HepG2 (cell line): Measurements from ENCODE around the gene RPP14. TPM values are rescaled to one million over a fixed set of nuclear protein-coding genes. Genes with fewer than 3 reads are reported as not detected.

Experiments
- ATAC-seq: fragments of 200-7000 bp; cut with Tn5 transposase; 3 replicates; pipeline ENCODE4 v1.9.1; 2020; ENCODE audit warnings: mild to moderate bottlenecking, moderate library complexity
- BruUV-seq: library from RNA; stranded (reverse); fragments of 400-500 nt; replicated peaks from 2 replicates; lab custom pipeline; 2021; lab: Mats Ljungman, UMichigan
- CTCF ChIA-PET: fragments of 300-600 bp; formaldehyde crosslinking; extraction: SDS; loops from one replicate; lab custom pipeline; 2021; ENCODE audit warnings: low total read pairs, inconsistent platforms, low intra/inter-chr PET ratio; lab: Yijun Ruan, JAX
- POLR2A ChIA-PET: fragments of 350-600 bp; sonication (Branson Sonifier 250); formaldehyde crosslinking; loops from one replicate; lab custom pipeline; 2020; ENCODE audit warnings: antibody characterized with exemption, inconsistent platforms; lab: Yijun Ruan, JAX
- DNase-seq: peaks from one replicate; pipeline ENCODE4 v3.0.0-alpha.2; 2015; ENCODE audit warnings: low spot score
- FAIRE-seq: peaks from 3 replicates; lab custom pipeline; 2011; peaks lifted over from hg19 to GRCh38; lab: Jason Lieb, UNC
- H2AFZ ChIP-seq: one replicate; pipeline ENCODE4 v1.6.1; 2011; ENCODE audit warnings: low read length, inconsistent platforms
- H3K27ac ChIP-seq: fragments of 300-600 bp; 3 replicates; pipeline ENCODE4 v1.8.0; 2011; ENCODE audit warnings: mixed run types, mild to moderate bottlenecking, mixed read lengths, low read length, inconsistent platforms; ENCODE audit not compliant: insufficient read depth; ENCODE audit errors: extremely low read length
- H3K27me3 ChIP-seq, 2 experiments: fragments of 200-600 bp in 1 of 2; 2 replicates in 1 of 2; 3 replicates in 1 of 2; pipeline versions ENCODE4 v1.6.0 to v1.8.0; 2011; ENCODE audit warnings: low read length in 2 of 2, mild to moderate bottlenecking in 2 of 2, moderate library complexity in 2 of 2, inconsistent platforms in 1 of 2; ENCODE audit not compliant: insufficient read depth in 2 of 2, control insufficient read depth in 1 of 2
- H3K36me3 ChIP-seq, 2 experiments: fragments of 200-600 bp in 1 of 2; replicated peaks in 1 of 2; 2 replicates in 1 of 2; 3 replicates in 1 of 2; pipeline versions ENCODE4 v1.5.1 to v1.8.0; 2011; ENCODE audit warnings: low read length in 2 of 2, inconsistent platforms in 1 of 2; ENCODE audit not compliant: insufficient read depth in 2 of 2, control insufficient read depth in 1 of 2
- H3K4me1 ChIP-seq: 2 replicates; pipeline ENCODE4 v1.5.1; 2012; ENCODE audit warnings: low read length, inconsistent platforms; ENCODE audit not compliant: insufficient read depth
- H3K4me2 ChIP-seq: 2 replicates; pipeline ENCODE4 v1.6.0; 2011; ENCODE audit warnings: low read depth, low read length, inconsistent platforms
- H3K4me3 ChIP-seq, 3 experiments: fragments of 200-600 bp in 1 of 3; sonication (generic), shearing (Covaris generic) in 1 of 3; replicated peaks in 1 of 3; 2 replicates each; pipeline ENCODE4 v1.5.1; 2011 to 2016; ENCODE audit warnings: low read length in 3 of 3, inconsistent platforms in 2 of 3, low read depth in 2 of 3, mild to moderate bottlenecking in 2 of 3, control low read depth in 1 of 3, mixed read lengths in 1 of 3; ENCODE audit not compliant: insufficient read depth in 1 of 3
- H3K79me2 ChIP-seq: one replicate; pipeline ENCODE4 v1.6.1; 2011; ENCODE audit warnings: low read length, inconsistent platforms; ENCODE audit not compliant: insufficient read depth
- H3K9ac ChIP-seq: 2 replicates; pipeline ENCODE4 v1.6.0; 2011; ENCODE audit warnings: mild to moderate bottlenecking, low read depth, low read length, inconsistent platforms; ENCODE audit not compliant: insufficient read depth
- H3K9me3 ChIP-seq: 2 replicates; pipeline ENCODE4 v1.5.1; 2012; ENCODE audit warnings: mild to moderate bottlenecking, low read length
- H4K20me1 ChIP-seq: 2 replicates; pipeline ENCODE4 v1.6.0; 2011; ENCODE audit warnings: inconsistent platforms, mild to moderate bottlenecking, low read length, moderate library complexity; ENCODE audit not compliant: insufficient read depth
- FLYWCH1 ChIP-seq: sonication (generic); formaldehyde crosslinking; IDR thresholded peaks from 2 replicates; pipeline ENCODE4 v1.8.1; 2023; ENCODE audit warnings: mild to moderate bottlenecking, missing genetic modification reagents
- FOXA1 ChIP-seq, 2 experiments: fragments of 450-650 bp in 1 of 2; sonication (generic) in 1 of 2; formaldehyde crosslinking in 1 of 2; IDR thresholded peaks; 2 replicates each; pipeline versions ENCODE4 v1.4.0 to v1.6.1; 2016 to 2020; ENCODE audit warnings: missing genetic modification reagents in 1 of 2
- FOXK1 ChIP-seq: sonication (generic); formaldehyde crosslinking; IDR thresholded peaks from 2 replicates; pipeline ENCODE4 v1.4.0; 2020; ENCODE audit warnings: low read depth, missing genetic modification reagents, borderline replicate concordance
- GATAD2A ChIP-seq: IDR thresholded peaks from 2 replicates; pipeline ENCODE4 v1.6.1; 2016
- HNRNPH1 ChIP-seq: fragments of 200-400 bp; formaldehyde crosslinking; optimal IDR thresholded peaks from 2 replicates; pipeline ENCODE3; 2017; ENCODE audit warnings: mild to moderate bottlenecking, low read depth, low read length
- HNRNPUL1 ChIP-seq: fragments of 200-400 bp; formaldehyde crosslinking; IDR thresholded peaks from 2 replicates; pipeline ENCODE4 v1.6.1; 2017; ENCODE audit warnings: low read depth, mild to moderate bottlenecking, low read length, moderate library complexity
- SRSF1 ChIP-seq: fragments of 200-400 bp; formaldehyde crosslinking; optimal IDR thresholded peaks from 2 replicates; pipeline ENCODE3; 2017; ENCODE audit warnings: mild to moderate bottlenecking, low read depth, low read length, moderate library complexity
- STAT5B ChIP-seq: sonication (generic); formaldehyde crosslinking; IDR thresholded peaks from 2 replicates; pipeline ENCODE4 v1.4.0; 2020; ENCODE audit warnings: missing genetic modification reagents
- ZBTB46 ChIP-seq: sonication (generic); formaldehyde crosslinking; IDR thresholded peaks from 2 replicates; pipeline ENCODE4 v1.4.0; 2020; ENCODE audit warnings: mild to moderate bottlenecking, missing genetic modification reagents, borderline replicate concordance
- ZFX ChIP-seq: sonication (generic); formaldehyde crosslinking; IDR thresholded peaks from 2 replicates; pipeline ENCODE4 v1.4.0; 2020; ENCODE audit warnings: mild to moderate bottlenecking, low read depth, missing genetic modification reagents, moderate library complexity
- ZNF101 ChIP-seq: sonication (generic); formaldehyde crosslinking; IDR thresholded peaks from 2 replicates; pipeline ENCODE4 v1.4.0; 2020; ENCODE audit warnings: mild to moderate bottlenecking, low read depth, missing genetic modification reagents, borderline replicate concordance
- ZNF296 ChIP-seq: sonication (generic); formaldehyde crosslinking; conservative IDR thresholded peaks from 2 replicates; pipeline ENCODE4 v1.5.0; 2020; ENCODE audit warnings: mild to moderate bottlenecking, missing genetic modification reagents
- ZNF557 ChIP-seq: sonication (generic); formaldehyde crosslinking; IDR thresholded peaks from 2 replicates; pipeline ENCODE4 v1.4.0; 2020; ENCODE audit warnings: missing genetic modification reagents
- ZNF792 ChIP-seq: IDR thresholded peaks from 2 replicates; pipeline ENCODE4 v1.6.1; 2016
- ZNF883 ChIP-seq: sonication (generic); formaldehyde crosslinking; IDR thresholded peaks from 2 replicates; pipeline ENCODE4 v1.5.1; 2020; ENCODE audit warnings: mild to moderate bottlenecking, missing genetic modification reagents; ENCODE audit errors: not compliant biosample characterization
- WGBS: methylation state at CpG from one replicate; pipeline ENCODE4 v1.1.6; 2017; ENCODE audit warnings: low lambda C conversion rate; 5-methylcytosine and 5-hydroxymethylcytosine counted together
- in situ Hi-C: cut with HindIII; loops from 2 replicates; pipeline ENCODE4 v1.10.0; 2017; ENCODE audit warnings: low pct_unique_long_range_greater_than_20kb; ENCODE audit not compliant: extremely low pct_ligation_motif_present
- intact Hi-C: fragments of 100-400 bp; cut with micrococcal nuclease; formaldehyde crosslinking; loops from one replicate; pipeline ENCODE4 v1.10.0; 2022; ENCODE audit not compliant: unreplicated experiment
- polyA plus RNA-seq, 8 experiments: library from polyadenylated mRNA; depleted of rRNA in 3 of 8; stranded (reverse) in 7 of 8; unstranded in 1 of 8; fragments of >200 nt; fragmentation: Illumina TruSeq in 4 of 8; extraction: Trizol in 4 of 8; gene quantifications; 2 replicates each; pipeline versions ENCODE4 v1.2.1 to v1.2.3, GENCODE V29; 2011 to 2016; ENCODE audit warnings: low read depth in 4 of 8, missing spikeins in 1 of 8, mixed read lengths in 1 of 8; ENCODE audit not compliant: insufficient read depth in 1 of 8
- total RNA-seq, 5 experiments: library from RNA; depleted of rRNA; stranded (reverse); fragments of >200 nt; fragmentation: Illumina TruSeq; extraction: Trizol; gene quantifications; 2 replicates each; pipeline ENCODE4 v1.2.3, GENCODE V29; 2016; ENCODE audit warnings: low read depth in 1 of 5
- TF ChIP-seq, protein P1 (sequence below): sonication (generic); formaldehyde crosslinking; IDR thresholded peaks from 2 replicates; pipeline ENCODE4 v1.9.0; 2021; ENCODE audit warnings: mild to moderate bottlenecking, missing genetic modification reagents

Gene RPP14
- total and polyA plus RNA-seq, 2 of the 13 experiments (the other 11 are each of a cell fraction or from before 2014, with no cell fraction given) = 15.4 to 16.2 TPM

GRCh38 chr3:58296269-58296668 is 9.8 kb upstream of the RPP14 start (continued):
- TF ChIP-seq ZBTB46 (CRISPR knock-in tag) (no peak), HNRNPUL1 (no peak), ZNF296 (CRISPR knock-in tag) (no peak), HNRNPH1 (no peak), ZNF557 (CRISPR knock-in tag) (no peak)

DNA sequence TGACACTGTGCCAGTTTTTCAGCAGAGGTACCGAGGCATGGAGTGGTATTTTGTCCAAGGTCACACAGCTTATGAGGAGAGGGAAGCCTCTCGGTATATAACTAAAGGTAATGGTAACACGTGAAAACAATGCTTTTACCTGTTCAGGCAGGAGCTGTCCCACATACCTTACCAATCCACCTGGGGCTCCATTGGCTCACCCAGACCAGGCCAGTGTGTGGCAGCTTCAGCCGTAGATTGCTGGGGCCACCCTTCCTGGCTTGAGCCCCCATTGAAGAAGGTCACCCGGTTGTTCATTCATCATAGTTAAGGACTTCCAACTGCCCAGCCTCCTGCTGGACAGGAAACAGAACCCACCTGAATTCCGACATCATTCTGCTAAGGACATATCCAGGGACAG is 9.2 kb upstream of the RPP14 start:
- CTCF ChIA-PET = no interaction called here
- no peak overlapping the region for H3K4me2 ChIP-seq
- no TSS peak for BruUV-seq
- no peak overlapping the region for H3K9ac ChIP-seq
- ATAC-seq = no peak
- no peaks in the 10 kb centered on the region for H3K79me2 ChIP-seq
- H3K27me3 ChIP-seq = 0 out of 5 replicates have a peak, but pooled peaks cover 0 to 3% of the 10 kb centered on the region in 2 experiments
- H3K36me3 ChIP-seq = no peaks in the 10 kb centered on the region; a peak in 1 of 5 replicates
- 90% methylated on average over 5 of the region's 6 CpGs for WGBS
- intact Hi-C loops = no loop called here
- no peaks in the 10 kb centered on the region for H4K20me1 ChIP-seq
- H3K27ac ChIP-seq = no peak overlapping the region
- H3K4me1 ChIP-seq = peaks cover 21% of the 10 kb centered on the region
- no peak for FAIRE-seq
- H2AFZ ChIP-seq = no peak overlapping the region
- no peaks in the 10 kb centered on the region for H3K9me3 ChIP-seq
- POLR2A ChIA-PET = interaction anchor here (1.1 to 1.3 kb wide), 2 partner anchors 10 to 110 kb away, joined by 3 read pairs; partner anchors contain the start of genes HTD2 and RPP14
- no peak overlapping the region for H3K4me3 ChIP-seq
- in situ Hi-C loops = no loop called here
- DNase-seq = no peak
- TF ChIP-seq STAT5B (CRISPR knock-in tag) (no peak), ZNF883 (CRISPR knock-in tag) (no peak), FOXA1 (IDR thresholded peaks at IDR 0.05) (no peak), FOXA1 (CRISPR knock-in tag; IDR thresholded peaks at IDR 0.05) (no peak), SRSF1 (no peak), FOXK1 (CRISPR knock-in tag) (no peak), ZNF101 (CRISPR knock-in tag) (no peak), FLYWCH1 (CRISPR knock-in tag) (no peak), ZFX (CRISPR knock-in tag) (no peak), GATAD2A (no peak), ZNF792 (CRISPR knock-in tag) (no peak)
- TF ChIP-seq, protein P1, sequence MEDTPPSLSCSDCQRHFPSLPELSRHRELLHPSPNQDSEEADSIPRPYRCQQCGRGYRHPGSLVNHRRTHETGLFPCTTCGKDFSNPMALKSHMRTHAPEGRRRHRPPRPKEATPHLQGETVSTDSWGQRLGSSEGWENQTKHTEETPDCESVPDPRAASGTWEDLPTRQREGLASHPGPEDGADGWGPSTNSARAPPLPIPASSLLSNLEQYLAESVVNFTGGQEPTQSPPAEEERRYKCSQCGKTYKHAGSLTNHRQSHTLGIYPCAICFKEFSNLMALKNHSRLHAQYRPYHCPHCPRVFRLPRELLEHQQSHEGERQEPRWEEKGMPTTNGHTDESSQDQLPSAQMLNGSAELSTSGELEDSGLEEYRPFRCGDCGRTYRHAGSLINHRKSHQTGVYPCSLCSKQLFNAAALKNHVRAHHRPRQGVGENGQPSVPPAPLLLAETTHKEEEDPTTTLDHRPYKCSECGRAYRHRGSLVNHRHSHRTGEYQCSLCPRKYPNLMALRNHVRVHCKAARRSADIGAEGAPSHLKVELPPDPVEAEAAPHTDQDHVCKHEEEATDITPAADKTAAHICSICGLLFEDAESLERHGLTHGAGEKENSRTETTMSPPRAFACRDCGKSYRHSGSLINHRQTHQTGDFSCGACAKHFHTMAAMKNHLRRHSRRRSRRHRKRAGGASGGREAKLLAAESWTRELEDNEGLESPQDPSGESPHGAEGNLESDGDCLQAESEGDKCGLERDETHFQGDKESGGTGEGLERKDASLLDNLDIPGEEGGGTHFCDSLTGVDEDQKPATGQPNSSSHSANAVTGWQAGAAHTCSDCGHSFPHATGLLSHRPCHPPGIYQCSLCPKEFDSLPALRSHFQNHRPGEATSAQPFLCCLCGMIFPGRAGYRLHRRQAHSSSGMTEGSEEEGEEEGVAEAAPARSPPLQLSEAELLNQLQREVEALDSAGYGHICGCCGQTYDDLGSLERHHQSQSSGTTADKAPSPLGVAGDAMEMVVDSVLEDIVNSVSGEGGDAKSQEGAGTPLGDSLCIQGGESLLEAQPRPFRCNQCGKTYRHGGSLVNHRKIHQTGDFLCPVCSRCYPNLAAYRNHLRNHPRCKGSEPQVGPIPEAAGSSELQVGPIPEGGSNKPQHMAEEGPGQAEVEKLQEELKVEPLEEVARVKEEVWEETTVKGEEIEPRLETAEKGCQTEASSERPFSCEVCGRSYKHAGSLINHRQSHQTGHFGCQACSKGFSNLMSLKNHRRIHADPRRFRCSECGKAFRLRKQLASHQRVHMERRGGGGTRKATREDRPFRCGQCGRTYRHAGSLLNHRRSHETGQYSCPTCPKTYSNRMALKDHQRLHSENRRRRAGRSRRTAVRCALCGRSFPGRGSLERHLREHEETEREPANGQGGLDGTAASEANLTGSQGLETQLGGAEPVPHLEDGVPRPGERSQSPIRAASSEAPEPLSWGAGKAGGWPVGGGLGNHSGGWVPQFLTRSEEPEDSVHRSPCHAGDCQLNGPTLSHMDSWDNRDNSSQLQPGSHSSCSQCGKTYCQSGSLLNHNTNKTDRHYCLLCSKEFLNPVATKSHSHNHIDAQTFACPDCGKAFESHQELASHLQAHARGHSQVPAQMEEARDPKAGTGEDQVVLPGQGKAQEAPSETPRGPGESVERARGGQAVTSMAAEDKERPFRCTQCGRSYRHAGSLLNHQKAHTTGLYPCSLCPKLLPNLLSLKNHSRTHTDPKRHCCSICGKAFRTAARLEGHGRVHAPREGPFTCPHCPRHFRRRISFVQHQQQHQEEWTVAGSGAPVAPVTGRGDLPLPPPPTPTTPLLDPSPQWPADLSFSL (CRISPR knock-in tag) = no peak
